Kidney (tissue), 14 donors: Measurements from ENCODE around the gene ZDHHC3. TPM values are rescaled to one million over a fixed set of nuclear protein-coding genes. Genes with fewer than 3 reads are reported as not detected.

ENCODE experiments used
- DNase-seq, 5 donors: peaks; one replicate each; pipeline ENCODE4 v3.0.0-alpha.2; 2013 to 2020
- FAIRE-seq: peaks from 2 replicates; lab custom pipeline; 2012; peaks lifted over from hg19 to GRCh38; lab: Jason Lieb, UNC
- H3K27ac ChIP-seq, 2 donors: one replicate each; pipeline ENCODE4 v1.7.0; 2013; ENCODE audit warnings: low read depth in 2 of 2, low read length in 2 of 2, inconsistent platforms in 1 of 2
- H3K27me3 ChIP-seq: one replicate; pipeline ENCODE4 v1.7.1; 2013; ENCODE audit warnings: low read length, inconsistent platforms; ENCODE audit not compliant: control insufficient read depth, insufficient read depth
- H3K36me3 ChIP-seq, 3 donors: one replicate each; pipeline versions ENCODE4 v1.7.0 to v1.7.1; 2013; ENCODE audit warnings: low read length in 3 of 3, control low read depth in 1 of 3, inconsistent platforms in 1 of 3; ENCODE audit not compliant: insufficient read depth in 3 of 3, control insufficient read depth in 2 of 3
- H3K4me1 ChIP-seq, 3 donors: one replicate each; pipeline versions ENCODE4 v1.7.0 to v1.7.1; 2013; ENCODE audit warnings: low read length in 3 of 3, inconsistent platforms in 1 of 3, low read depth in 1 of 3; ENCODE audit not compliant: control insufficient read depth in 2 of 3, insufficient read depth in 2 of 3
- H3K4me3 ChIP-seq, 3 donors: one replicate each; pipeline versions ENCODE4 v1.7.0 to v1.8.1; 2013; ENCODE audit warnings: low read length in 3 of 3, control low read depth in 1 of 3, inconsistent platforms in 1 of 3
- H3K9ac ChIP-seq, 3 donors: one replicate each; pipeline versions ENCODE4 v1.7.0 to v1.7.1; 2013; ENCODE audit warnings: low read length in 3 of 3, control low read depth in 1 of 3, inconsistent platforms in 1 of 3
- H3K9me3 ChIP-seq, 3 donors: one replicate each; pipeline versions ENCODE4 v1.7.0 to v1.7.1; 2013; ENCODE audit warnings: low read length in 3 of 3, control low read depth in 1 of 3, inconsistent platforms in 1 of 3; ENCODE audit not compliant: control insufficient read depth in 2 of 3, insufficient read depth in 1 of 3
- intact Hi-C: fragments of 100-400 bp; cut with DNase I; formaldehyde crosslinking; loops from one replicate; pipeline ENCODE4 v1.11.1; 2022
- polyA plus RNA-seq: library from polyadenylated mRNA; stranded (reverse); fragments of 350-450 nt; fragmentation: Illumina TruSeq; extraction: RNeasy Lipid Tissue Mini Kit (QIAGEN cat#74804); gene quantifications from one replicate; pipeline ENCODE4 v1.2.3, GENCODE V29; 2014; ENCODE audit warnings: low read depth, low replicate concordance; ENCODE audit not compliant: insufficient read depth
- total RNA-seq: library from RNA; stranded (reverse); fragmentation: NEBNext Ultra II Directional; extraction: Animal tissue kit (Norgen Biotek cat#: 25700); gene quantifications from one replicate; pipeline ENCODE4 v1.2.1, GENCODE V29; 2021
- TF ChIP-seq, protein P1 (sequence below): IDR thresholded peaks from 3 replicates; pipeline ENCODE4 v1.5.1; 2012; ENCODE audit warnings: mild to moderate bottlenecking, moderate library complexity, borderline replicate concordance; ENCODE audit not compliant: insufficient read depth; ENCODE audit errors: extremely low read depth
- donor health status: control.
- donor health status: control.
- donor health status: control.
- donor health status: control.
- donor health status: control.
- donor health status: DM: yes; HTN: yes; CAD: no.
- donor health status: Normal renal cell carcinoma (clear cell type).

Gene ZDHHC3
- total and polyA plus RNA-seq, 2 donors from 2014 or later = 60.2 to 71.5 TPM

DNA sequence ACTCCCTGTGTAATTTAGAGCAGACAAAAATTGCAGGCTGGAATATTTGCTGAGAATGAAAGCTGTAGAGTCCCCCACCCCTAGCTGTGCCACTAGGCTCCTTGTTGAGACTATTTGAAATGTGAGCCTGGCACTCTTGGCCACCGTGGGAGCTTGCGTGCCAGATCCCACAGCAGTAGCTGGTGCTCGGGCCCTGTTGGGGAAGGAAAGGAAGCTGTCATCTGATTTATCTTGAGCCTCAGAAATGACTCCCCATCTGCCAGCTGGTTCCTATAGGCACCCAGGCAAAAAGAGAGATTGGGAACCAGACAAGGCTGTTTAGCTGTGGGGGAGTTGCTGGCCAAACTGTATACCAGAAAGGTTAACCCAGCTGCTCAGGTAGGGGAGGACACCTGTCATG, 26.7 kb upstream of the ZDHHC3 start:
- TF ChIP-seq, protein P1, sequence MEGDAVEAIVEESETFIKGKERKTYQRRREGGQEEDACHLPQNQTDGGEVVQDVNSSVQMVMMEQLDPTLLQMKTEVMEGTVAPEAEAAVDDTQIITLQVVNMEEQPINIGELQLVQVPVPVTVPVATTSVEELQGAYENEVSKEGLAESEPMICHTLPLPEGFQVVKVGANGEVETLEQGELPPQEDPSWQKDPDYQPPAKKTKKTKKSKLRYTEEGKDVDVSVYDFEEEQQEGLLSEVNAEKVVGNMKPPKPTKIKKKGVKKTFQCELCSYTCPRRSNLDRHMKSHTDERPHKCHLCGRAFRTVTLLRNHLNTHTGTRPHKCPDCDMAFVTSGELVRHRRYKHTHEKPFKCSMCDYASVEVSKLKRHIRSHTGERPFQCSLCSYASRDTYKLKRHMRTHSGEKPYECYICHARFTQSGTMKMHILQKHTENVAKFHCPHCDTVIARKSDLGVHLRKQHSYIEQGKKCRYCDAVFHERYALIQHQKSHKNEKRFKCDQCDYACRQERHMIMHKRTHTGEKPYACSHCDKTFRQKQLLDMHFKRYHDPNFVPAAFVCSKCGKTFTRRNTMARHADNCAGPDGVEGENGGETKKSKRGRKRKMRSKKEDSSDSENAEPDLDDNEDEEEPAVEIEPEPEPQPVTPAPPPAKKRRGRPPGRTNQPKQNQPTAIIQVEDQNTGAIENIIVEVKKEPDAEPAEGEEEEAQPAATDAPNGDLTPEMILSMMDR = no peak
- Histone ChIP-seq H3K27me3 (no peaks in the 10 kb centered on the region), H3K27ac (no peak overlapping the region), H3K4me3 (no peak overlapping the region), H3K9me3 (no peaks in the 10 kb centered on the region), H3K36me3 (peaks cover 8 to 28% (median 22%) of the 10 kb centered on the region in 3 donors), H3K4me1 (peaks cover 0 to 2% (median 0%) of the 10 kb centered on the region in 3 donors), H3K9ac (no peak overlapping the region)
- no peak for FAIRE-seq
- no peak for DNase-seq
- intact Hi-C loops = no loop called here

DNA sequence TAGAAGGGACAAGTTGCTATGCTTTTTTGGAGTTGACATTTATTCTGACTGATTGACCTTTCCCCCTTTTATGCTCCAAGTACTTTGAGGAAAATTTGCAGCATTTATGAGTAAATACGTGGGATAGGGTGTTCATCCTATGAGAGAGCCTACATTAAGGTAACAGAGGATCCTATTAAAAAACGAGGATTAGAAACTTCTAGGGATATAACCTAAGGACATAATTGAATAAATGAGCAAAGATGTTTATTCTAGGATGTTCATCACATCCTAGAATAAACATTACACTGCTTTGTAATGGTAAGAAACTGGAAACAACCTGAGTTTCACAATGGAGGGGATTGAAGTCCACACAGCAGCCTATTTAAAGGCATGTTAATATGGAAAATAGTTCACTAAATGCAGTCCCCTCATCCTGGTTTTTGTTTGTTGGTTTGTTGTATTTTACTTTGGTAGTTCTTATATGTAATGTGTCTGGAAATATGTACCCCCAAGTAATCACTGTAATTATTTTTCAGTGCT, 26.2 kb upstream of the ZDHHC3 start:
- DNase-seq = no peak
- Histone ChIP-seq H3K9me3 (no peaks in the 10 kb centered on the region), H3K27ac (no peak overlapping the region), H3K4me3 (no peak overlapping the region), H3K27me3 (no peaks in the 10 kb centered on the region), H3K36me3 (peaks cover 8 to 31% (median 22%) of the 10 kb centered on the region in 3 donors), H3K4me1 (peaks cover 0 to 2% (median 0%) of the 10 kb centered on the region in 3 donors), H3K9ac (no peak overlapping the region)
- TF ChIP-seq, protein P1 = no peak
- intact Hi-C loops = no loop called here
- no peak for FAIRE-seq

DNA sequence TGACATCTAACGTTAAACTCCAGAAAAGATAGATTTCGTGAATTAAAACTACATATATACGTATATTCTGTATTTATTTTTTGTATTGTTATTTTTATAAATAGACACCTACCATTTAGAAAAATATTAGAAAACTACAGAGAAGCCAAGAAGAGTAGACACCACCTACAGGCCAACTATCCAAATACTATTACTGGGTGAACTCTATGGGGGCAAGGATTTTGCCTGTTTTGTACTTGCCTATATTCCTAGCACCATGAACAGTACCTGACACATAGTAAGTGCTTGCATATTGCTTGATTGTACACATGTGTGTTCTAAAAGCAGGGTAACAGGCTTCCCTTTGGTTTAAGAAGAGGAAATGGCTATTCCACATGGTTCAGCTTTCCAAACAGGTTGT, 25.8 kb upstream of the ZDHHC3 start:
- TF ChIP-seq, protein P1 = no peak
- Histone ChIP-seq H3K9me3 (no peaks in the 10 kb centered on the region), H3K9ac (no peak overlapping the region), H3K36me3 (peaks cover 8 to 32% (median 25%) of the 10 kb centered on the region in 3 donors), H3K27ac (no peak overlapping the region), H3K27me3 (no peaks in the 10 kb centered on the region), H3K4me1 (peaks cover 0 to 2% (median 0%) of the 10 kb centered on the region in 3 donors), H3K4me3 (no peak overlapping the region)
- DNase-seq (no peak), FAIRE-seq (no peak)
- intact Hi-C loops = no loop called here

DNA sequence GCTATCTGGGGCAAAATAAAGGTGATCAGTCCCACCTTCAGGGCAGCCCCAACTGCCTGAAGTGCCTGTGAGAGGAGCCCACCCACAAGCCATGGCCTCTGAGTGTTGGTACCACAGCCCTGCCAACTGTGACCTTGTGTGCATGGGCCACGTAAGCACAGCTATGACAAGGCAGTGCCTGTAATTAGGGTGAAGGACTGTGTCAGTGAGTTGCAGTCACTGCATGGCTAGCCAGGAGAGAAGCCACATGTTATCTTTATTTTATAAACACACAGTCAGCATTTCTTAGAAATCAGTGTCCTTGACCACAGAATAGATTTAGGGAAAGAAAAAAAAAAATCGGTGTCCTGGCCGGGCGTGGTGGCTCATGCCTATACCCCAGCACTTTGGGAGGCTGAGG, 24.8 kb upstream of the ZDHHC3 start:
- H3K4me1 ChIP-seq = peaks cover 0 to 6% (median 1%) of the 10 kb centered on the region in 3 donors
- intact Hi-C loops = no loop called here

More for the DNA sequence above, 24.8 kb upstream of the ZDHHC3 start:
- TF ChIP-seq, protein P1 = no peak
- peak overlapping the region in 1 of 2 donors; percentile 45 for H3K27ac ChIP-seq
- no peaks in the 10 kb centered on the region for H3K9me3 ChIP-seq
- H3K27me3 ChIP-seq = no peaks in the 10 kb centered on the region
- H3K36me3 ChIP-seq = peaks cover 8 to 34% (median 27%) of the 10 kb centered on the region in 3 donors
- no peak overlapping the region for H3K9ac ChIP-seq
- DNase-seq (no peak), FAIRE-seq (no peak)
- H3K4me3 ChIP-seq = no peak overlapping the region
